ENCODE data around the gene ZDHHC20. TPM values are rescaled to one million over a fixed set of nuclear protein-coding genes. Genes with fewer than 3 reads are reported as not detected.

The ZDHHC20 gene
- total RNA-seq, 1 experiment from 2014 or later: 69.1 TPM

DNA sequence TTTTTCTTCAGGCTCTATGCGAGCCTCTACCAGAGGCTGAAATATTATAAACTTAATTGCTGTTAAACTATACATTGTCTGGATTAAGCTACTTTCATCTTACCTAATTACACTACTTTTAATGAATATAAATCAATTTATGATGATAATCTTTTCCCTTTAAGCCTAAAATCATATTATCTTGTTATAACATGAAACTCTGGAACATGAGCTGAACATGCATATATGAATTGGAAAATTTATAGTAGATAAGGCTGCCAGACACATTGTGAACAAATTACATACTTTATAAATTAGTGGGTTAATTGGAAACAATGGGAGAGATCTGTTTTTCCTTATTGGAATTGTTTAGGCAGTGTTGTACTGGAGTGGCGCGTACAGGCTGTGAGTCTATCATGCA is 45.3 kb upstream of the ZDHHC20 start:
- Histone ChIP-seq H2BK12ac (ENCODE audit: insufficient read length, low read depth, low read length) (no peak overlapping the region), H3K79me1 (ENCODE audit: insufficient read depth, low read depth, low read length, poor library complexity, severe bottlenecking) (no peaks in the 10 kb centered on the region), H4K91ac (ENCODE audit: insufficient read length, low read depth, low read length) (no peak overlapping the region), H4K20me1 (ENCODE audit: control insufficient read depth, insufficient read depth, insufficient read length) (no peaks in the 10 kb centered on the region), H3K23me2 (ENCODE audit: insufficient read length, low read depth, low read length, poor library complexity, severe bottlenecking) (no peaks in the 10 kb centered on the region), H2AK5ac (ENCODE audit: insufficient read length, low read length) (no peak overlapping the region), H4K8ac (replicated peaks; ENCODE audit: insufficient read length, low read depth, low read length) (no peak overlapping the region), H3K18ac (ENCODE audit: insufficient read length, low read depth, low read length) (no peak overlapping the region), H2BK5ac (ENCODE audit: insufficient read length, low read length) (no peak overlapping the region), H3T11ph (ENCODE audit: low read length) (no peak overlapping the region), H4K5ac (ENCODE audit: insufficient read length, low read depth, low read length) (no peak overlapping the region), H3K23ac (ENCODE audit: insufficient read length, low read depth, low read length) (no peak overlapping the region), H2AFZ (ENCODE audit: low read length) (no peak overlapping the region), H3K27ac (ENCODE audit: insufficient read length, low read depth, low read length) (no peak overlapping the region), H3K9me3 (ENCODE audit: control insufficient read depth, low read depth, low read length) (no peaks in the 10 kb centered on the region), H3K79me2 (ENCODE audit: insufficient read depth, low read length) (no peaks in the 10 kb centered on the region), H2BK15ac (ENCODE audit: low read depth, low read length) (no peak overlapping the region), H3K14ac (ENCODE audit: insufficient read depth, low read length) (no peak overlapping the region), H3K4me2 (ENCODE audit: insufficient read depth, insufficient read length, low read length) (no peak overlapping the region), H3K56ac (ENCODE audit: insufficient read length, low read depth, low read length) (no peak overlapping the region), H2BK20ac (ENCODE audit: low read depth, low read length, poor library complexity, severe bottlenecking) (no peak overlapping the region), H2BK120ac (ENCODE audit: low read depth, low read length, poor library complexity, severe bottlenecking) (no peak overlapping the region), H3K27me3 (ENCODE audit: insufficient read depth, low read length) (no peaks in the 10 kb centered on the region), H3K4me1 (ENCODE audit: insufficient read depth, low read length) (no peaks in the 10 kb centered on the region), H3K4ac (ENCODE audit: low read depth, low read length) (no peak overlapping the region), H3K9ac (ENCODE audit: extremely low read depth, insufficient read length, low read length) (no peak overlapping the region)
- no peak overlapping the region for H3K27ac Mint-ChIP-seq
- TF ChIP-seq, protein P1, sequence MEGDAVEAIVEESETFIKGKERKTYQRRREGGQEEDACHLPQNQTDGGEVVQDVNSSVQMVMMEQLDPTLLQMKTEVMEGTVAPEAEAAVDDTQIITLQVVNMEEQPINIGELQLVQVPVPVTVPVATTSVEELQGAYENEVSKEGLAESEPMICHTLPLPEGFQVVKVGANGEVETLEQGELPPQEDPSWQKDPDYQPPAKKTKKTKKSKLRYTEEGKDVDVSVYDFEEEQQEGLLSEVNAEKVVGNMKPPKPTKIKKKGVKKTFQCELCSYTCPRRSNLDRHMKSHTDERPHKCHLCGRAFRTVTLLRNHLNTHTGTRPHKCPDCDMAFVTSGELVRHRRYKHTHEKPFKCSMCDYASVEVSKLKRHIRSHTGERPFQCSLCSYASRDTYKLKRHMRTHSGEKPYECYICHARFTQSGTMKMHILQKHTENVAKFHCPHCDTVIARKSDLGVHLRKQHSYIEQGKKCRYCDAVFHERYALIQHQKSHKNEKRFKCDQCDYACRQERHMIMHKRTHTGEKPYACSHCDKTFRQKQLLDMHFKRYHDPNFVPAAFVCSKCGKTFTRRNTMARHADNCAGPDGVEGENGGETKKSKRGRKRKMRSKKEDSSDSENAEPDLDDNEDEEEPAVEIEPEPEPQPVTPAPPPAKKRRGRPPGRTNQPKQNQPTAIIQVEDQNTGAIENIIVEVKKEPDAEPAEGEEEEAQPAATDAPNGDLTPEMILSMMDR (conservative IDR thresholded peaks at IDR 0.05): no peak
- H3K9me3 Mint-ChIP-seq: no peaks in the 10 kb centered on the region
- H3K36me3 Mint-ChIP-seq (ENCODE audit: insufficient read depth in 1 of 3, low read depth in 3 of 3): peaks cover 5 to 14% (median 9%) of the 10 kb centered on the region in 3 experiments
- WGBS (ENCODE audit: extremely low coverage, insufficient read length, low lambda C conversion rate): no CpG with 5 or more reads among the region's 3 CpGs
- H3K27me3 Mint-ChIP-seq (ENCODE audit: low read depth): no peaks in the 10 kb centered on the region
- no peak overlapping the region for H3K4me3 Mint-ChIP-seq
- no peak for DNase-seq
- H3K4me1 Mint-ChIP-seq: no peaks in the 10 kb centered on the region
